Activated naive CD4-positive, alpha-beta T cell treated with Interleukin-2 at 50 U/mL for 16 hours (primary cell): ENCODE results near the gene FARS2.

ENCODE experiments used
- DNase-seq: peaks from one replicate; pipeline ENCODE4 v3.0.0-alpha.2; 2020

FARS2 gene

DNA sequence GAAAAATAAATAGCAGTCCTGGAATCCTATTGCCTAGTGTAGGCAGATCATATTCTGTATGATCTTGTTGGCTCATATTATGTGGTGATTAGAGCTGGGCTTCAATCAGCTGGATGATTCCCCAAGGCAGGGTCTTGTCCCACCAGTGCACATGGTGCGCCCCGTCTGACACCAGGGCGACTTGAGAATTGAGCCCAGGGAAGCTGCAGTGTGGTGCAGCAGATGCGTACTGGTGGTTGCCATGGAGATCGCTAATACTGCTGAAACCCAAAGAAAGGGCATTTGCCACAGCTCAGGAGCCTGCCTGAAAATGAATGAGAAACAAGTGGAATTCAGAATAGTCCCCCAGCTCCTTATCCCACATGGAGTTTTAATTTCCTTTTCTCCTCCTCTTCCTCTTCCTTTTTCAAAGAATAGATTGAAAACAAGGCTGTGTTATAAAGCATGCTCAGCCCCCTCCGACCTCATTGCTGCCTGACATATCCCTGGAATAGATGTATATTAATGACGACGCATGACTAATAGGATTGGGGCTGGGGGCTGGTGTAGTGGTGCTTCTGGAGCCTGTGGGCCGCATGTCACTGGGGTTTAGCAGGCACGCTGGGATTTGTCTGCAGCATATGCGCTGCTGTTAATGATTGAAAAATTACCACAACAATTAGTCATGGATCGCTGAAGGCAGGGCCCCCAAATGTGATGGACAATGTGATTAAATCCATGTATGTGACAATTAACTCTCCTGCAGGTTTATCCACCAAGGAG, 210.5 kb downstream of the FARS2 start:
- DNase-seq: no peak

DNA sequence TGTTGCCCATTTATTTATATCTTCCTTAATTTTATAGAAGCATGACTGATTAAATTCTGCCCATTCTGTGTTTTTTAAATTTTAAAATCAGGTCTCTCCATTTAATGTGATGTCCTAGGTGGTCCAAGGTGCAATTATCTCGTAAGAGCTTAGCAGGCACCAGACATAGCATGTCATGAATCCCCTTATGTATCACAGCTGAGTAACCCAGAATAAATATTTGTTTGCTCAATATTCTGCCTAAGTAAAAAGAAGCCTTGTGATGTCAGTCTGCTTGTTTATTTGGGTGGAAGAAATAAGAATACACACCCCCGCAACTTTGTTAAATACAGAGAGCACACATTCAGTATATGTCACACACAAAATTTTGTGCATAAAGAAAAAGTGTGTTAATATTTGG, 211.3 kb downstream of the FARS2 start:
- no peak for DNase-seq

DNA sequence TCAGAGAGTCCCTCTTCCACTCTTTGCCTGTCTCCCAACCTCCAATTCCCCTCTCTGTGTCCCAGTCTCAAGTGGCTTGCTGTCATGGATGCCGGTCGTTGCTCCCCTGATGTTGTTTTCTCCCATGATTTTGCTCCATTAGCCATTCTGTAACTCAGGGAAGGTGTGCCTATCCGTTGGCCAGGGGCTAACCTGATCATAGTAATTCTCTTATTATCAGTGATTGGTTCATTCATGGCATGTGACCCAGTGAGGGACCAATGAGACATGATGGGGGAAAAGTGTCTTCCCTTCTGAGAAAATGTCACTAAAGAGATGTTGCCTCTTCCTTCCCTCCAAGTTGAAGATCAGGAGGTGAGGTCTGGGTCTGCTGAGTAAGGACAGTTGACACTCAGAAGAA, 214.5 kb downstream of the FARS2 start:
- no peak for DNase-seq

DNA sequence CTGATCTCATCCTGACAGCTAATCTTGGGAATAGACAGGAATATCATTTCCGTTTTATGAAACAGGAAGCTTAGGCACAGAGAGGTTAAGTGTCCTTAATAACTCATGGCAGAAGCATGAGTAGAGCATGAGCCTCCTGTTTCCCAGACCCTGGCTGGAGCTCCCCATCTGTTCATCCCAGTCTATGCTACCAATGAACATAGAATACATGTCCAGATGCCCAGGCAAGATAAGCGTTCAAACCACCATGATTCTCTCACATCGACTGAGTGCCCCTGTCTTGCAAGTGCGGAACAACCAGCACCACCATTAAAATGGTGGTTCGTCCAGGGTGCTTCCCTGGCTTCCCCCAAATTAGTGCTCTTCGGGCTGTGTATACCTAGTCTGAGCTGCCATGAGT, 217.1 kb downstream of the FARS2 start:
- DNase-seq: no peak

DNA sequence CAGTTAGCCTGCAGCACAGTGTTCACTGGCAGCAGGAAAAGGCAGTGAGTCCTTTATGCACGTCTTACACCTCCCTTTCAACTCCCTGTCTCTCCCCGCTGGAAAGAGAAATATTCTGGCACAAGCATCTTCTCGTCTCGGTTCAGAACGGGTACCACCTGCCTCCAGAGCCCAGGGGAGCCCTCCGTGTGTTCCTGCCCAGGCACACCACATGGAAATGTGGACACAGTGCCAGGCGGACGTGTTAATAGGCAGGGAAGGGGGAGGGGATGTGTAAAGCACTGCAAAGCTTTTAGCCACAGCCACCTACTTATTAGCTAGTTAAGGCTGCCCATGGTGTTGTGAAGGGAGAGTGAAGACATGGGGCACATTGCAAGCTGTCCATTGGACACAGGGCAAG, 219.7 kb downstream of the FARS2 start:
- no peak for DNase-seq

DNA sequence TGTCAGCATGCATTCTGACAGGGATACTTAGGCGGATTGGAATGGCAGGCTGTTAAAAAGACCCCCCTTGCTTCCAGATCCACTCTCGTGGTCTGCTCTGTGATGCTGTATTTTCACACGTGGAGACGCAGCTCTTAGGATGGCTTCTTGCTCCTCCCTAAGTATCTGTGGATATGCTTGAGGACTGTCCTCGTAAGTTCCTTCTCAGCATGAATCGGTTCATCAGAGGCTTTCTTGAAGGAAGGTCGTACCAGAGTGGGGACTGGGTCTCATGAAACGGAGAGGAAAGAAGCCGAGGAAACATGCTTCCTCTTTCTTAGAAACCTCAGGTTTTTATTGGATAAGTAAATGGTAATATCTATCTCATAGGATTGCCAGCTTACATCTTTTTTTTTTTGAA, 220.4 kb downstream of the FARS2 start:
- DNase-seq: no peak

DNA sequence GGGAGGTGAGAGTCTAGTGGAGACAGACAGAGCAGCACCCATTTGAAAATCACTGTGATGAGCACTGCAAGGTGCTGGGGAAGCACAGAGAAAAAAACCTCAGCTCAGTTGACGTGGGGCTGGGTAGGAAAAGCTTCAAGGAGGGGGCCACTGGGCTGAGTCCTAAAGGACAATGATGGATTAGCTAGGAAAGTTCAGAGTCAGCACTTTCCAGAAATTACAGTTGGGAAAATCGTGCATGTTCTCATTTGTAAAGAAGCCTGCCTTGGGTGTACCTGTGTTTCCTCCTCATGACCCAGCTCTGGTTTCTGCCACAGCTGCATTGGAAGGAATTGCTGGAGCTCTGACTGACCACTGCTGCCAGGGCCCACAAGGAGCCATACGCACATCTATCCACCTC, 221.3 kb downstream of the FARS2 start:
- no peak for DNase-seq

DNA sequence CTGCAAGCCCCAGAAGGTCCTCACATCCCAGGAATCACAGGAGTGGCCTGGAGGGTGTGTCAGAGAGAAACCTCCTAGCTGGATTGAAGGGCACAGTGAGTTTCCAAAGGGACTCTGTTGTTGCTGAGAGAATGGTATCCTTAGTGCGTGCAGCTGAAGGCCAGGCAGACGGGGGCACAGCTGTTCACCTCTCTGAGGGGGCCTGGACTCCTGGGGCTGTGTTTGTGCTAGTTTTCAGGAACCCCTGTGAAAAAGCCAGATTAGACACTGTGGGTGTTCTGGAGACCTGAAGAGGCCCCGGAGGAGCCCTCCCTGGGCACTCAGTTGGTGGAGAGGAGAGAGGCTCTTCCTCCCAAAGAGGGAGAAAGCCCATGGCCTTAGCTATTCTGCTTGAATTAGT, 223.4 kb downstream of the FARS2 start:
- no peak for DNase-seq

DNA sequence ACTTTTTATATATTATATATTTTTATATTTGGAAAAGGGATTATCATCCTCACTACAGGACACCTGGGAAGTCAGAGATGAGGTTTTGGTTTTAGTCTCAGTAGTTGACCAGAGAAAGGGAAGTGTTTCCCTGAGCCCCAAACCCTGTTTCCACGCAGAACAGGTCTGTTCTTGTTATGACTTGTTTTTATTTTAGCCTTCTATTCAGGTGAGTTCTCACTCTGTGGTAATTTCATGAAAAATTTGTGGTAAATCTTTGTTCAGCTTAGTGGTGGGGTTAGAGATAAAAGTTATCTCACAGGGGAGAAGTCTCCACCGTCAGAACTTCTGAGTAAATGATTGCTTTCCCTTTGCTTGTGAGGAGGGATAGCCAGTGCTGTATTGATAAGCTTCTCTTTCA, 224.9 kb downstream of the FARS2 start:
- no peak for DNase-seq

DNA sequence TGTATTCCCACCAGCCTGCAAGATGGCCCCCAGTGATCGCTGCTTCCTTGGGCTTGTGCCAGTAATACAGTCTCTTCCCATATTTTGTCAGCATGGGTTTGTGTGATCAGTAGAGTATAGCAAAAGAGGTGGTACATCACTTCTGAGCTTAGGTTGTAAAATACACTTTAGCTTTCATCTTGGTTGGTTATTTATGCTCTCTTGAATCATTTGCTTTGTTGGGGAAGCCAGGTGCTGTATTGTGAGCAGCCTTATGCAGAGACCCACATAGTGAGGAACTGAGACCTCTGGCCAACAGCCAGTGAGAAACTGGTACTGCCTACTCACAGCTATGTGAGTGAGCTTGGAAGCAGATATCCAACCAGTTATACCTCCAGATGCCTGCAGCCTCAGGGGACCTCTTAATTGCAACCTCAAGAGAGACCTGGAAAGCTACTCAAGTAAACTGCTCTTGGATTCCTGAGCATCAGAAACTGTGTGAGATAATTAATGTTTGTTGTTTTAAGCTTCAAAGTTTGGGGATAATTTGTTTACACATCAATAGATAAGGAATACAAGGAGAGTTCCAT, 229.3 kb downstream of the FARS2 start:
- DNase-seq: no peak

DNA sequence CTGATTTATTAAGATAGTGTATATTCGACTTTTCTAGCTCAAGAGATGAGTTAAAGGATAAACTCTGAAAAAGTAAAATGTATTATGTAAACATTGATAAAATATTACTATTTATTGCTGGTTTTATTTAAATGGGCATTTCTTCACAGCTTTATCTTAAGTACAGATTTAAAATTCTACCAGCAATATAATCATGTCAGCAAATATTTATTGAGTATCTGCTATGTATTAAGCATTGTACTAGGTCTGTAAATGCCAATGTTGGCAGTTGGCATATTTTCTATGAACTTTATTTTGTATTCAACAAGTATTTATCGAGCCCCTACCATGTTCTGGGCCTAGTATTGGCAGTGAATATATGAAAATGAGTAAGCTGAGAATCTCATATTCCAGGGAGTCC, 231.0 kb downstream of the FARS2 start:
- DNase-seq: no peak

DNA sequence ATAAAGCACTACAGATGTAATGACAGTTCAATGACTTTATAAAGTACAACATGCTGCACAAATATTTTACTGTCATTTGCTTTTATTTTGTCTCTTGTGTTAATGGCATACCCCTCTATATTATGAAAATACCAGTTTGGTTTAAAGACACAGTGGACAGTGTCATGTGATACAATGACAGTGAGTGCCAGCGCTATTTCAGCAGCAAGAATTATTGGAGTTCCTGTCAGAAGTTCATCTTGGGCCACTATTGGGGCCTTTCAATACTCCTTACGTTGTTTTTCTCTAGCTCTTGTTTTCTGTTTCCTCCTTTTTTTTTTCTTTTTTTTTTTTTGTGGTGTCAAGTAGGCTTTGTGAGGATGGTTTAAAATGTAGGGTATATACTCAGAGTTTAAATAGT, 232.5 kb downstream of the FARS2 start:
- DNase-seq: no peak

DNA sequence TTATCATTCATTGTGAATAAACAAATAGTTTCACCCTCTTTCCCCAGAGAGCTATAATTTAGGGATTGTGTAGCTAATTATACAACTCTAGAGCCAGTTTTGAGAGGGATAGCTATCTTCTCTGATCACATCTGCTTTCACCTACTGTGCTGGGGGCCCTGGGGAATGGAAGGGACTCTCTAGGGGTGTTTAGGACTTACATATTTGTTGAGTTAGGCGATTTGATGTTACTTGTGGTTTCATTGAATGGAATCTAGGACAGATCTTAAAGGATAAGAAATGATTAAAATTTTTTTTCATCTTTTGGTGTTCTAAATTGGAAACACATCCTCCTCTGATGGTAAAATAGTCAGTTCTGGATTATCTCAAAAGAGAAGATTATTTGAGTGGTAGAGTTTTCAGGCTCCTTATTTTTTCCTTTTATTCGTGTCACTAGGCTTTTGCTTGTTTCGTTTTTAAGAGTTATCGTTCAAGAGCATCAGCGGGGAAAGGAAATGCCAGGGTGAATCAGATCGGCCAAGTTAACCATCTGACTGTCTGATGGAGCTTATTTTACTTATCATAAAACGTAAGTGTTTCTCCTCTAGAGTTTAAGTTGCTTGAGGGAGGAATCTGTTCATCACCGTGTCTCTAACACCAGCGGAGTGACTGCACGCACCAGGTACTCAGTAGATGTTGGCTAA, 236.7 kb downstream of the FARS2 start:
- DNase-seq: peak; percentile 9

DNA sequence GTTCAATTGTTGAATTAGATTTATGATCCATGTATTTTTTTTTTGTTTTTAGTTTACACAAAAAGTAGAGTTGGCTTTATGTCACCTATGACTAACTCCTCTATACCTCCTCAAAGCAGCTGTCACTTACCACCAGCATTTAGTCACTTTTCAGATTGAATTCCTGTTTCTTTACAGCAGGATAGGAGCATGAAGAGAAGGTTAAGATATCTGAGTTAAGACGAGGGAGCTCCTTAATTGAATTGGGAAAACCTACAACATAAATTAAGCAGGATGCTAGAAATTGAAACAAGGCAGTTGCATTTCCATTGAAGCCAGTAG, 237.2 kb downstream of the FARS2 start:
- DNase-seq: no peak

DNA sequence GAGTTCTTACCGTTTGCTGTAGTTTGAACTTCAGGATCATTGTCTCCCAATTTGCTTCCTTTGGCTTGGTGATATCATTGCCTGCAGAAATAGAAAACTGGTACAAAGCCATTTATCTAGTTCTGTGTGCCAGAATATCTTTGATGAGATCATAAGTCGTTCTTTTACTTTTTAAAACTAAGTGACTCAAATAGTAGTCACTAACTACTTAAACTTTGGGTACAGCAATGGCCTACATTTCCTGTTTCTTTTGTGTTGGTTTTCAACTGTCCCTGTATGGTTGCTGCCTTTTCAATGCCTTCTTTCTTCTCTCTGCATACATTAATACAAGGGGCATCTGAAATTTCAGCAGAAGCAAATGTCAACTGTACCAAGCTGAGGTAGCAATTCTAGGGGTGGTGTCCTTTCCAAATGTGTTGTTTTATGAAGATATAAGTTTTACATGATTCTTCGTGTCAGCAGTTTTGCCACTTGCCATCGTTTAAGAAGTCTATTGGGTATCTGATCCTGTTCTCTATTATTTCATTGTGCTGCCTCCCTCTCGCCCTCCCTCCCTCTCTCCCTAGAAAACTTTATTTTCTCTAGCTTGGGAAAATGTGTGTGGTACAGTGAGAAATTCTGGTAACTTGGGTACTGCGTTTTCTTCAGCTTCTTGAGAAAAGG, 238.5 kb downstream of the FARS2 start:
- no peak for DNase-seq

DNA sequence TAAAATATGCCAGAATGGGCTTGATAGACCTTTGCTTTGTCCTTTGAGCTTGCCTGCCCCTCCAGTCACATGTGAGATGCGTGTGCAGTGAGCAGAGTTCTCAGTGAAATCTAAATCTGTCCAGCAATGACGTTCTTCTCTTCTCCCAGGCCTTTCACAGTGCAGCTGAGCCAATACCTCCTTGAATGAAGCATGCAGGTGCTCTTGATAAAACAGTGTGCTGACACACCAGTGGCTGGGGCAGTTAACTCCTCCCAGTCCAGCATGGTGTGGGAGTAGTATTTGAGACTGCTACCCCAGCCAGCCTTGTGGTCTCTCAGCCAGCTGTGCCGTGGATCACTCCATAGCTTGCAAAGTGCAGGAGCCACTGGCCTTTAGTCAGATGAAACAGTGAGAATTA, 240.5 kb downstream of the FARS2 start:
- no peak for DNase-seq

DNA sequence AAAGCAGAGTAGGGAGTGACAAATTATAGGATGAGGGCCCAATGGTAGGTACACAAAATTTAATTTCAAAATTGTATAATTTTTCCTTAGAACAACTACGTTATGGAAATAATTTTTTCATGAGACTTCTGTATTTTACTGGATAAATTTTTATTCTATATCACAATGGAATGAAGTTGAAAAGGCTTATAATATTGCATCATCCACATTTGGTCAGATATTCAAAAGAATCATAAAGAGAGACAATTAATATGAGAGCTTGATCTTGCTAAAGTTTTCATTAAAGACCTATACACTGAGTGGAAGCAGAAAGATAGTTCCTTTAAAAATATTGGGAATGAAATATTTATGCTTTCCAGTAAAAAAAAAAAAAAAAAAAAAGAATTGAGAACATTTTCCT, 242.8 kb downstream of the FARS2 start:
- no peak for DNase-seq

DNA sequence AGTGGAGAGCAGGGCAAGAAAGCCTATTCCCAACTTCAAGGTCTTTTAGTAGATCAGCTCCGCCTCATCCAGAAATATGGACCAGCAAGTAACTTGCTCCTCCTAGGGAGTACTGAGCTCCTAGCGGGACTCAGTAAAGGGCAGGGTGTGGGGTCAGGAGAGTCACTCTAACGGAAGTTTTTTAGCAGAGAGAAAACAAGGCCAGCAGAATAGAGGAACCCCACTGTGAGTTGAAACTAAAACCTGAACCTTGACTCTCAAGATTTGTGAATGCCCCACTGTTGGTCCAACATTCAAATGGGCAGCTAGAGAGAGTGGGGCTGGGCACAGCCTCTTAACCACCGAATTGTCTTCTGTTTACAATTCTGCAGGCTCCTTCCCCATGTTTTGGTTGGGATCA, 244.8 kb downstream of the FARS2 start:
- DNase-seq: no peak

DNA sequence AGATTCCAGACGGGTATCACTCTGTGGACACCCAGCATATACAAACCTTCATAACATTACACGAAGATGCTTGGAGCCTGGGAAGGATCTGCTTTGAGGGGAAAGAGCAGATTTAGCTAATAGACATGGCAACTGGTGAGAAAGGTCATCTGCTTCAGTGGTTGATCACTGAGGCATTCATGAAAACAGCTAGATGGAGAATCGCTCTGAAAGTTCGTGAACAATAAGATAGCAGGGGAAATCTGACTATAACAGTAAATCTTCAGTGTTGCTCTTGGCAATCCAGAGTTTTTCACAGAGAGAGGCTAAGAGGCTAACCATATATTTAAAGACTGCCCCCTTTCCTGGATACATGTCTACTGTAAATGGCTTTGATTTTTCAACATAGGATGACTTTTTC, 245.3 kb downstream of the FARS2 start:
- no peak for DNase-seq

DNA sequence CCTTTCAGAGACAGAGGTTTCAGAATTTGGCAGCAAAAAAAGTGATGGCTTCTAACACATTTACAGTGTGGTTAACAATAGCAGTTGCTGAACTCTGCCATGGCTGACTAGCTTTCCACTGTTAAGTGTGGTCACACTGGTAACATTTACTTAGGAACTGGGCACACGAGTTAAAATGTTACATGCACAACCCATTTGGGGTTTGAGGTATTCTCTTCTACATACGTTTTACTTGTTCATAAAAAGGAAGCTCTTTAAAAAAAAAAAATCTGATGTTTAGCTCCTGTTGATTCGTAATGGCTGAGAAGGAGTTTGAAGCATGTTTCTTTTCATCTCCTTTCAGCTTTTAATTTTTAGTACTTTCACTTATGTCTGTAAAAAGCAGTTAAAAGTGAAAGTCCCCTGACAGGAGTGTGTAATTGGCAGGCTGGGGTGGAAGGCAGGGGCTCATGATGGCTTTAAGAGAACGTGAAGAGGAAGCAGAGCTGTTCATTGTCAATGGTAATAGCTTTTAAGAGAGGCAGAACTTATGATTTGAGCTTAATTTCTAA, 245.9 kb downstream of the FARS2 start:
- no peak for DNase-seq

DNA sequence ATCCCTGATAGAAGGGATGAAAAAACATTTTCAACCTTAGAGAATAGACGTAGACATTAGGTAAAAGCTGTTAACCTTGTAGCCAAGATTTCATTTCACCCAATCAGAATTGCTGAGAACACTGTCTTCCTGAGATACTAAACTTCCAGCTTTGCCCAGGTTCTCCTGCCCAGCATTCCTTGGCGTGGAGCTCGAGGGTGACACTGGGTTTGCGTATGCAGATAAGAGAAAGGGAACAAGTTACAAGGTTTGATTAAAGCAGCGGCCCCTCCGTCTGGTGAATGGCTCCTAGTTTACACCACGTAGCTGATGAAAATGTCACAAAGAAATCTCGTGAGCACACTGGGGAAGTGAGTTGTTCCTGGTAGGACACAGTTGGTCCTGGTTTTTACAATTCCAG, 247.8 kb downstream of the FARS2 start:
- no peak for DNase-seq

DNA sequence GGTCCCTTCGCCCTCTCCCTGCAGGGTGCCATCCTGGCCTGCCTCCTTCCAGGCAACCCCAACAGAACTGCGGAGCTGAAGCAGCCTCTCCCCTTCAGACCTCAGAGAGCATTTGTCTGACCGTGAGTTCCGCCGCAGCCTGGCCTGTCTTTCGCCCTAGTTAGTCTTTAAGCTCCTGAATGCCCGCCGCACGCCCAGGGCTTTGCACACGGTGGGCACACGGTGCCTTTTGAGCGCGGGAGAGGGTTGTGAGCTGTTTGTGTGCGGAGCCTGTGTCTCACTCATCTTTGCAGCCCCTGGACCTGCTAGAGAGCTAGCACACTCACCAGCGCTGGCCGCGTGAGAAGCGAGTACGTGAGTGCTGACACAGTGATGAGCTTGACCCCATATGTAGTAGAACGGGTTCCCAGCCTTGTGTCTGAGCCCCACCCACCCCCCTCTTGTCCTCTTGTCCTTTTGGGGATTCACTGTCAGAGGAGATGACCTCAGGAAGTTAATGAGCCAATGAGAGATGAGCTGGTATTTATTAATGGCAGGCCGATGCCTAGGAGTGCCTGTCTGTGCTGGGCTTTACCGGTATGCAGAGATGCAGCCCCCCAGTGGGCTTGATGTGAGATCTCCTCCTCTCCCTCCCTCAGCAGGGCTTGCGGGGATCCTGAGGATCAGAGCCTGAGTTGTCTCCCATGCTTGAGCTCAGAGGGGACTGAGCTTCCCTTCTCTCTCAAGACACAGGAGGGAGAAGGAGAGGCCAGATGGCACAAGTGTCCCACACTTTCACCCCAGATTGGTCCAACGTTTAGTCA, 249.2 kb downstream of the FARS2 start:
- no peak for DNase-seq

DNA sequence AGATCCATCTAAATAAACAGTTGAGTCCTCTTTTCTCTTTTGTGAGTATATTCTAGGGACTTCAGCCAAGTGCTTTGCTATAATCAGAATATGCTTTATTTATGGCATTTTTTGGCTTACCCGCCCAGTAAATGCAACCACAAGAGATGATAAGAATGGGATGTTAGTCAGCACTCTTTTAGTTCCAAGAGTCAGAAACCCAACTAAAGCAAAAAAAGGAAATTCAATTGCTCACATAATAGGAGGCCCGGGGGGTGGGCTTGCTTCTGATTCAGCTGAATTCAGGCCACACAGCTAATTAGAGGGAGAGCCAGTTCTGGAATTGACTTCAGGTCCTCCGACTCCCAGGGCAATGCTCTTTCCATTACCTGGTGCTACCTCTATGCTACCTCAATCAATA, 250.6 kb downstream of the FARS2 start:
- no peak for DNase-seq
